Peyer's patch (tissue), 4 donors: ENCODE results near the gene KRT77. TPM values are rescaled to one million over a fixed set of nuclear protein-coding genes. Genes with fewer than 3 reads are reported as not detected.

Source experiments
- DNase-seq, 3 donors: peaks; one replicate each; pipeline ENCODE4 v3.0.0-alpha.2; 2017 to 2019
- H3K27ac ChIP-seq, 4 donors: fragments of 200-600 bp; sonication (generic); one replicate each; pipeline ENCODE4 v1.5.1; 2016 to 2019
- H3K27me3 ChIP-seq, 2 donors: fragments of 200-600 bp; sonication (generic); one replicate each; pipeline ENCODE4 v1.5.1; 2019
- H3K36me3 ChIP-seq, 3 donors: fragments of 200-600 bp; sonication (generic); one replicate each; pipeline ENCODE4 v1.5.1; 2016 to 2019
- H3K4me1 ChIP-seq, 4 donors: fragments of 200-600 bp; sonication (generic); one replicate each; pipeline ENCODE4 v1.5.1; 2016 to 2019
- H3K4me3 ChIP-seq, 4 donors: fragments of 200-600 bp; sonication (generic); 1 replicate in 3 of 4; 2 replicates in 1 of 4; pipeline ENCODE4 v1.5.1; 2016 to 2019; ENCODE audit warnings: mild to moderate bottlenecking in 1 of 4
- H3K9me3 ChIP-seq, 4 donors: fragments of 200-600 bp; sonication (generic); one replicate each; pipeline ENCODE4 v1.5.1; 2016 to 2019; ENCODE audit warnings: mild to moderate bottlenecking in 1 of 4
- POLR2A ChIP-seq, 2 donors: fragments of 450-650 bp; IDR thresholded peaks; one replicate each; pipeline ENCODE4 v1.5.1; 2017; ENCODE audit warnings: antibody characterized with exemption in 2 of 2, mild to moderate bottlenecking in 2 of 2, moderate library complexity in 2 of 2
- total RNA-seq, 4 donors: library from RNA; depleted of rRNA; stranded (reverse); fragments of >200 nt; gene quantifications; one replicate each; pipeline ENCODE4 v1.1.0, GENCODE V29; 2016
- TF ChIP-seq, protein P1 (sequence below), 6 experiments: fragments of 450-650 bp in 4 of 6; fragments of 200-600 bp in 2 of 6; sonication (generic) in 1 of 6; IDR thresholded peaks; one replicate each; pipeline ENCODE4 v1.5.1; 2017 to 2019; ENCODE audit warnings: antibody characterized with exemption in 6 of 6, mild to moderate bottlenecking in 3 of 6, moderate library complexity in 1 of 6

The KRT77 gene
- total RNA-seq, 4 donors from 2014 or later, result not detected

DNA sequence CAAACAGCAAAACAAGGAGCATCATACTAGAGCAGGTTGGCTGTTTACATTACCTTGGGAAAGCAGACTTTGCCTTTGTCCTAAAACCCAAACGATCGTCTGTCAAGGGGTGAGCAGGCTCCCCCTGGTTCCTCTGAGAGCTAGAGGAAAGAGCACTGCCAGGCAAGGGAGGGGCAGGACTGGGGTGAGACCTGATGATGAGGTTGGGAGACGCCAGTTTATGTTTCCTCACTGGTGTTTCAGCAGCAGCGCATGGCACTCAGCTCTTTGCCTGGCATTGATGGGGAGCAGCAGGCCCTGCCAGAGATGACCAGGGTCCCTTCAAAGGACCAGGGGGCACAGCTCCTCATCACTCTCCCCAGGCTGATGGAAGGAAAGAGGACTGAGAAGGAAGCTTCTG is 43.4 kb downstream of the KRT77 start:
- Histone ChIP-seq H3K27me3 (no peaks in the 10 kb centered on the region), H3K36me3 (no peaks in the 10 kb centered on the region), H3K4me1 (no peaks in the 10 kb centered on the region), H3K9me3 (no peaks in the 10 kb centered on the region), H3K4me3 (no peak overlapping the region), H3K27ac (no peak overlapping the region)
- TF ChIP-seq, protein P1, sequence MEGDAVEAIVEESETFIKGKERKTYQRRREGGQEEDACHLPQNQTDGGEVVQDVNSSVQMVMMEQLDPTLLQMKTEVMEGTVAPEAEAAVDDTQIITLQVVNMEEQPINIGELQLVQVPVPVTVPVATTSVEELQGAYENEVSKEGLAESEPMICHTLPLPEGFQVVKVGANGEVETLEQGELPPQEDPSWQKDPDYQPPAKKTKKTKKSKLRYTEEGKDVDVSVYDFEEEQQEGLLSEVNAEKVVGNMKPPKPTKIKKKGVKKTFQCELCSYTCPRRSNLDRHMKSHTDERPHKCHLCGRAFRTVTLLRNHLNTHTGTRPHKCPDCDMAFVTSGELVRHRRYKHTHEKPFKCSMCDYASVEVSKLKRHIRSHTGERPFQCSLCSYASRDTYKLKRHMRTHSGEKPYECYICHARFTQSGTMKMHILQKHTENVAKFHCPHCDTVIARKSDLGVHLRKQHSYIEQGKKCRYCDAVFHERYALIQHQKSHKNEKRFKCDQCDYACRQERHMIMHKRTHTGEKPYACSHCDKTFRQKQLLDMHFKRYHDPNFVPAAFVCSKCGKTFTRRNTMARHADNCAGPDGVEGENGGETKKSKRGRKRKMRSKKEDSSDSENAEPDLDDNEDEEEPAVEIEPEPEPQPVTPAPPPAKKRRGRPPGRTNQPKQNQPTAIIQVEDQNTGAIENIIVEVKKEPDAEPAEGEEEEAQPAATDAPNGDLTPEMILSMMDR (IDR thresholded peaks at IDR 0.05), result no peak
- TF ChIP-seq POLR2A (IDR thresholded peaks at IDR 0.05), result no peak
- DNase-seq, result no peak

DNA sequence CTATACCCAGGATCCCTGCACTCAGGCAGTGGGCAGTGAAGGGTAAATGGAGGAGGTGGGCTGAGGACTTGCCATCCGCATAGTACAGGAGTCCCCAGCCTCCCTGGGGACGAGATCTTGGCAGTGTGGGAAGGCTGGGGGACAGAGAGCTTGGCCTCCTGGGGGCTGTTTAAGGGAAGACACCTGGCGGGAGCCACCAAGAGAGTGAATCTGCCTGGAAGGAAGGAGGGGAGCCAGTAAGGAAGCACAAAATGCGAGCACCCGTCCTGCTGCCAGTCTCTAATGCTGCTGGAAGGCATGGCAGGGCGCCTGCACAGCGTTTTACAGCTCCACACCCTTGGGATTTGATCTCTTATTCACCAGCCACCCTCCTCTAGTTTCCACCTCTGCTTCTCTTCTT is 43.9 kb downstream of the KRT77 start:
- no peak for TF ChIP-seq POLR2A (IDR thresholded peaks at IDR 0.05)
- H3K4me1 ChIP-seq, result no peaks in the 10 kb centered on the region
- no peaks in the 10 kb centered on the region for H3K27me3 ChIP-seq
- H3K36me3 ChIP-seq, result no peaks in the 10 kb centered on the region
- no peaks in the 10 kb centered on the region for H3K9me3 ChIP-seq
- H3K4me3 ChIP-seq, result no peak overlapping the region
- no peak for DNase-seq
- H3K27ac ChIP-seq, result no peak overlapping the region

DNA sequence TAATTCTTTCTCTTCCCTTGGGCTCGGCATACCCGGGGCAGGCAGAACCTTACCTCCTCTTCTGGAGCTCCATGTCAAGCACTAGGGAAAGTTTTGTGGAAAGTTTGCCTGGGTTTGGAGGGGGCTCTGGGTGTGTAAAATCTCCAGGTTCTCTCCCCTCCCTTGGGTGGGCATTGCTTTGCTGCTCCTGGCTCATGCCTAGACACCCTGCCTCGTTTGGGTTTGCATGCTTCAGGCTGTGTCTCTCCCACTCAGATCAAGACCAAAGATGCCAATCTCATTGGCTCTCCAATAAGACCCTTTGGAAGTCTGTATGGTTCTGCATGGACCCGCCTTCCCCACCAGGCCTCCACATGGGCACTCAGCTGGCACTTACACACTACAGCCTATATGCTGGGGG is 45.1 kb downstream of the KRT77 start:
- no peaks in the 10 kb centered on the region for H3K36me3 ChIP-seq
- no peaks in the 10 kb centered on the region for H3K27me3 ChIP-seq
- no peaks in the 10 kb centered on the region for H3K9me3 ChIP-seq
- no peak for TF ChIP-seq POLR2A (IDR thresholded peaks at IDR 0.05)
- TF ChIP-seq, protein P1 (IDR thresholded peaks at IDR 0.05), result no peak
- DNase-seq, result no peak
- no peaks in the 10 kb centered on the region for H3K4me1 ChIP-seq
- H3K4me3 ChIP-seq, result no peak overlapping the region
- no peak overlapping the region for H3K27ac ChIP-seq

DNA sequence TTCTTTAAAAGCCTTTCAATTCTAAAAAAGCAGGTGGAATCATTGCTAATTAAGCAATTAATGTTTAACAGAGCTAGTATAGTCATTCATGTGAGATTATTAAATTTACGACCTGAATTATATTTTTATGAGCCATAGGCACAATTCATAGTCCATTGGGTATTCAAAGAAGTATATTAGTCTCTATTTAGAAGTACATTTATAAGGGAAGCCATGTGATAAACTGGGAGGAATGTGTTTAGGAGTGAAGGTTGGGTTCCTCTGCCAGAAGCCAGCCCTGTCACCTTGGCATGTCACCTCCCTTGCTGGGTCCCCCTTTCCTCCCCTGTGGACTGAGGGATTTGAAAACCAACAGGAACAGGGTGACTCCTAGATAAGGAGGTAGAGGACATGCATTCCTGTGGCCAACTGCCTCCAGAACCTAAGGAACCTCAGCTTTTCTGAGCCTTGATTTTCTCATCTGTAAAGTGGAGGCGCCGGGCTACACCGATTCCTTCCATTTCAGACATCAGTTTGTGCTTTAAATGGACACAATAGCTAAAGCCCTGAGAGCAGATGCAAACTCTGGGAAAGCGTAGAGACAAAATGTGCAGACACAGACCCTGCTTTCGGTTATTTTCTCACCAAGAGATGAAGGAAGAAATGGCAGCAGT is 45.9 kb downstream of the KRT77 start:
- Histone ChIP-seq H3K36me3 (no peaks in the 10 kb centered on the region), H3K27me3 (no peaks in the 10 kb centered on the region), H3K27ac (no peak overlapping the region), H3K4me1 (no peaks in the 10 kb centered on the region), H3K4me3 (no peak overlapping the region), H3K9me3 (no peaks in the 10 kb centered on the region)
- DNase-seq, result no peak
- no peak for TF ChIP-seq POLR2A (IDR thresholded peaks at IDR 0.05)
- TF ChIP-seq, protein P1 (IDR thresholded peaks at IDR 0.05), result no peak

DNA sequence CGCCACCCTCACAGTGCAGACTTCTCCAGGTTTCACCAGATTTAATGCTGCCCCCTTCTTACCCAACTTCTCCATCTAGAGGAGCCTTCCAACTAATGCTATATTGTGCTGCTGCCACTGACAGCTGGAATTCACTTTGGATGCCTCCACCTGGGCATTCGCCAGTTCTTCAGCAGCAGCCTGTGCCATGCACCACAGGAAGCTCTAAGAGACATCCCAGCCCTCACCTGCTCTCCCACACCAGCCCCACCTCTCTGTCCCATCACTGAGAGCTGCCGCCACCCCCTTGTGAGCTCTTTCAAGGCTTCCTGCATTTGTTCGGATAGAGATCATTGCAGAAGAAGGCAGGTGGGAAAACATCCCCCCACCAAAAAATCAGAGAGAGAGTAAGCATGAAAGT is 46.7 kb downstream of the KRT77 start:
- TF ChIP-seq, protein P1 (IDR thresholded peaks at IDR 0.05), result no peak
- TF ChIP-seq POLR2A (IDR thresholded peaks at IDR 0.05), result no peak
- no peak overlapping the region for H3K27ac ChIP-seq
- no peaks in the 10 kb centered on the region for H3K9me3 ChIP-seq
- H3K36me3 ChIP-seq, result no peaks in the 10 kb centered on the region
- H3K4me3 ChIP-seq, result no peak overlapping the region
- H3K4me1 ChIP-seq, result no peaks in the 10 kb centered on the region
- H3K27me3 ChIP-seq, result no peaks in the 10 kb centered on the region
- no peak for DNase-seq

DNA sequence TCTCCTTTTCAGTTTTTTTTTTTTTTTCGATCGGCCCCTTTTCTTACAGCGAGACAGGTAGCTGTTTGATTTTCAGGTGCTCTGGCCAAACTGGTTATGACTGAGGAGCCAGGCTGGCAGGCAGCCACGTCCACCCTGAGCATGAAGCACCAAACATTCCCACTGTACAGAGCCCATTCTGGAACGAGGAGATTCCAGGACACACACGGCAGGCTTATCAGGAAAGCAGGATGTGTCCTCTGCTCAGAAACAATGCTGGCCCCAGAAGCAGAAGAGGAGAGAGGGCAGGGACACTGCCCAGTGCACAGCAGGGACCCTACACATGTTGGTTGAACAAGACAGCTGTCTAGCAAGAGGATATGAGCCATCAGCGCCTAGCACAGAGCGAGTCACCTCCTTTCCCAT is 47.6 kb downstream of the KRT77 start:
- Histone ChIP-seq H3K27ac (no peak overlapping the region), H3K36me3 (no peaks in the 10 kb centered on the region), H3K9me3 (no peaks in the 10 kb centered on the region), H3K4me1 (no peaks in the 10 kb centered on the region), H3K27me3 (no peaks in the 10 kb centered on the region), H3K4me3 (no peak overlapping the region)
- DNase-seq, result no peak
- no peak for TF ChIP-seq POLR2A (IDR thresholded peaks at IDR 0.05)
- TF ChIP-seq, protein P1 (IDR thresholded peaks at IDR 0.05), result no peak
